LoVo (cell line): Measurements from ENCODE around the gene TAX1BP1.

ENCODE experiments used
- DNase-seq: peaks from one replicate; pipeline ENCODE4 v3.0.0-alpha.2; 2016; ENCODE audit warnings: low spot score

The TAX1BP1 gene

GRCh38 chr7:27781188-27781587 is 41.2 kb downstream of the TAX1BP1 start:
- no peak for DNase-seq

GRCh38 chr7:27782849-27783248 is 42.9 kb downstream of the TAX1BP1 start:
- DNase-seq, result no peak

GRCh38 chr7:27784399-27785053 is 44.6 kb downstream of the TAX1BP1 start:
- peak; percentile 87 for DNase-seq

GRCh38 chr7:27788437-27788836 is 48.5 kb downstream of the TAX1BP1 start:
- DNase-seq, result no peak

GRCh38 chr7:27793780-27794179 is 53.8 kb downstream of the TAX1BP1 start:
- no peak for DNase-seq

- DNase-seq, result no peak
These were observed 56.0 kb downstream of the TAX1BP1 start for GRCh38 chr7:27795977-27796376.

- no peak for DNase-seq
These were observed 59.2 kb downstream of the TAX1BP1 start for GRCh38 chr7:27799212-27799611.

GRCh38 chr7:27802999-27803398 is 63.0 kb downstream of the TAX1BP1 start:
- no peak for DNase-seq

GRCh38 chr7:27804139-27804538 is 64.2 kb downstream of the TAX1BP1 start:
- no peak for DNase-seq

GRCh38 chr7:27808626-27809025 is 68.7 kb downstream of the TAX1BP1 start:
- no peak for DNase-seq

GRCh38 chr7:27810186-27810585 is 70.2 kb downstream of the TAX1BP1 start:
- no peak for DNase-seq

GRCh38 chr7:27812706-27813105 is 72.7 kb downstream of the TAX1BP1 start:
- DNase-seq, result no peak

GRCh38 chr7:27822245-27822644 is 82.3 kb downstream of the TAX1BP1 start:
- DNase-seq, result no peak

- no peak for DNase-seq
These were observed 85.9 kb downstream of the TAX1BP1 start for GRCh38 chr7:27825891-27826290.

GRCh38 chr7:27826357-27826756 is 86.4 kb downstream of the TAX1BP1 start:
- DNase-seq, result no peak

- DNase-seq, result no peak
These were observed 94.4 kb downstream of the TAX1BP1 start for GRCh38 chr7:27834179-27834921.

- DNase-seq, result no peak
These were observed 95.4 kb downstream of the TAX1BP1 start for GRCh38 chr7:27835376-27835775.

- DNase-seq, result no peak
These were observed 96.6 kb downstream of the TAX1BP1 start for GRCh38 chr7:27836536-27836935.

- no peak for DNase-seq
These were observed 99.1 kb downstream of the TAX1BP1 start for GRCh38 chr7:27839099-27839498.

GRCh38 chr7:27840313-27840712 is 100.4 kb downstream of the TAX1BP1 start:
- no peak for DNase-seq

GRCh38 chr7:27840760-27841364 is 100.9 kb downstream of the TAX1BP1 start:
- no peak for DNase-seq

GRCh38 chr7:27842094-27842692 is 102.2 kb downstream of the TAX1BP1 start:
- no peak for DNase-seq

GRCh38 chr7:27842851-27843250 is 102.9 kb downstream of the TAX1BP1 start:
- DNase-seq, result no peak
